ENCODE data around the gene KRTAP12-4.

DNA sequence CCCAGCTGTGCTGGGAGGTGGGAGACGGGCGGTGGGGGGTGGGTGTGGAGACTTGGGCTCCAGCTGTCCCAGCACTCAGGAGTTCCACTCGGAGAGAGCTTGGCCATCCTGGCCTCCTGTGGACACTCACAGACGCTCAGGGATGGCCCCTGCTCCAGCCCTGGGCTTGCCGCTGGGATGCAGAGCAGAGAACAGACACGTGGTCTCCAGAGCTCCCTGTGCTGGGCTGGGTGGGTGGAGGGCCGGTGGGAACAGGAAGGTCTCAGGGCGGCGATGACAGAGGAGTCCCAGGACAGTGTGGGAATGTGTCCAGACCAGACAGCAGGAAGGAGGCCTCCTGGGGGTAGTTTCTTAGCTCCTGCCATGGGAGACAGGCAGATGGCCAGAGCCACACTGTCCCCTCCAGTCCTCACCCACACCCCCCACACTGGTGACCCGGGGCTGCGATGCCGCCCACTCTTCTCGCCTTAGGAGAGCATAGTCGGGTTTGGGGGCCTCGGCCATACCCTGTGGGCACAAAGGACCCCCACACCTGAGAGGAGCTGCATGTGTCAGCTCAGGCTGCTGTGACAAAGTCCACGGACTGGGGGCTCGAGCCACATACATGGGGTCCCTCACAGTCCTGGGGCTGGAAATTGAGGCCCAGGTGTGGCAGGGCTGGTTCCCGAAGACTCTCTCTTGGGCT lies 25.6 kb downstream of the KRTAP12-4 start:
- TF ChIP-seq, protein P1, sequence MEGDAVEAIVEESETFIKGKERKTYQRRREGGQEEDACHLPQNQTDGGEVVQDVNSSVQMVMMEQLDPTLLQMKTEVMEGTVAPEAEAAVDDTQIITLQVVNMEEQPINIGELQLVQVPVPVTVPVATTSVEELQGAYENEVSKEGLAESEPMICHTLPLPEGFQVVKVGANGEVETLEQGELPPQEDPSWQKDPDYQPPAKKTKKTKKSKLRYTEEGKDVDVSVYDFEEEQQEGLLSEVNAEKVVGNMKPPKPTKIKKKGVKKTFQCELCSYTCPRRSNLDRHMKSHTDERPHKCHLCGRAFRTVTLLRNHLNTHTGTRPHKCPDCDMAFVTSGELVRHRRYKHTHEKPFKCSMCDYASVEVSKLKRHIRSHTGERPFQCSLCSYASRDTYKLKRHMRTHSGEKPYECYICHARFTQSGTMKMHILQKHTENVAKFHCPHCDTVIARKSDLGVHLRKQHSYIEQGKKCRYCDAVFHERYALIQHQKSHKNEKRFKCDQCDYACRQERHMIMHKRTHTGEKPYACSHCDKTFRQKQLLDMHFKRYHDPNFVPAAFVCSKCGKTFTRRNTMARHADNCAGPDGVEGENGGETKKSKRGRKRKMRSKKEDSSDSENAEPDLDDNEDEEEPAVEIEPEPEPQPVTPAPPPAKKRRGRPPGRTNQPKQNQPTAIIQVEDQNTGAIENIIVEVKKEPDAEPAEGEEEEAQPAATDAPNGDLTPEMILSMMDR (IDR thresholded peaks at IDR 0.05; ENCODE audit: poor library complexity, severe bottlenecking) = no peak
- TF ChIP-seq POLR2AphosphoS5 (IDR thresholded peaks at IDR 0.05) (no peak), SMC3 (conservative IDR thresholded peaks at IDR 0.05; ENCODE audit: poor library complexity) (no peak)
- TF ChIP-seq, protein P2, sequence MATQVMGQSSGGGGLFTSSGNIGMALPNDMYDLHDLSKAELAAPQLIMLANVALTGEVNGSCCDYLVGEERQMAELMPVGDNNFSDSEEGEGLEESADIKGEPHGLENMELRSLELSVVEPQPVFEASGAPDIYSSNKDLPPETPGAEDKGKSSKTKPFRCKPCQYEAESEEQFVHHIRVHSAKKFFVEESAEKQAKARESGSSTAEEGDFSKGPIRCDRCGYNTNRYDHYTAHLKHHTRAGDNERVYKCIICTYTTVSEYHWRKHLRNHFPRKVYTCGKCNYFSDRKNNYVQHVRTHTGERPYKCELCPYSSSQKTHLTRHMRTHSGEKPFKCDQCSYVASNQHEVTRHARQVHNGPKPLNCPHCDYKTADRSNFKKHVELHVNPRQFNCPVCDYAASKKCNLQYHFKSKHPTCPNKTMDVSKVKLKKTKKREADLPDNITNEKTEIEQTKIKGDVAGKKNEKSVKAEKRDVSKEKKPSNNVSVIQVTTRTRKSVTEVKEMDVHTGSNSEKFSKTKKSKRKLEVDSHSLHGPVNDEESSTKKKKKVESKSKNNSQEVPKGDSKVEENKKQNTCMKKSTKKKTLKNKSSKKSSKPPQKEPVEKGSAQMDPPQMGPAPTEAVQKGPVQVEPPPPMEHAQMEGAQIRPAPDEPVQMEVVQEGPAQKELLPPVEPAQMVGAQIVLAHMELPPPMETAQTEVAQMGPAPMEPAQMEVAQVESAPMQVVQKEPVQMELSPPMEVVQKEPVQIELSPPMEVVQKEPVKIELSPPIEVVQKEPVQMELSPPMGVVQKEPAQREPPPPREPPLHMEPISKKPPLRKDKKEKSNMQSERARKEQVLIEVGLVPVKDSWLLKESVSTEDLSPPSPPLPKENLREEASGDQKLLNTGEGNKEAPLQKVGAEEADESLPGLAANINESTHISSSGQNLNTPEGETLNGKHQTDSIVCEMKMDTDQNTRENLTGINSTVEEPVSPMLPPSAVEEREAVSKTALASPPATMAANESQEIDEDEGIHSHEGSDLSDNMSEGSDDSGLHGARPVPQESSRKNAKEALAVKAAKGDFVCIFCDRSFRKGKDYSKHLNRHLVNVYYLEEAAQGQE (IDR thresholded peaks at IDR 0.05; ENCODE audit: borderline replicate concordance) = no peak

Data from neural cell (in vitro differentiated cells).